PFSK-1 (cell line): Measurements from ENCODE around the gene APOBEC3F.

Experiments used
- POLR2AphosphoS5 ChIP-seq: IDR thresholded peaks from 2 replicates; pipeline ENCODE4 v1.6.1; 2012; ENCODE audit warnings: low read depth, mild to moderate bottlenecking, control low read depth, low read length, moderate library complexity
- REST ChIP-seq, 2 experiments: IDR thresholded peaks; 2 replicates each; pipeline versions ENCODE4 v1.6.1 to v1.8.0; 2011 to 2012; ENCODE audit warnings: low read depth in 2 of 2, low read length in 2 of 2, control low read depth in 1 of 2, inconsistent platforms in 1 of 2, mild to moderate bottlenecking in 1 of 2, moderate library complexity in 1 of 2; ENCODE audit not compliant: insufficient read depth in 1 of 2

GRCh38 chr22:39026509-39027150, 14.0 kb upstream of the APOBEC3F start:
- TF ChIP-seq REST (IDR thresholded peaks at IDR 0.05; ENCODE audit: insufficient read depth in 1 of 2, low read depth in 2 of 2, low read length in 2 of 2) (no peak), POLR2AphosphoS5 (no peak)
